RWPE1 (cell line): ENCODE measurements around the gene HECTD2.
"Not testable (repeated sequence)": the region's sequence is repeated elsewhere in the genome, so short reads cannot be mapped to it uniquely, and the experiment has no call there.

ENCODE experiments used
- CTCF ChIA-PET: fragments of 350-600 bp; sonication (Branson Sonifier 250); formaldehyde crosslinking; extraction: SDS; loops from one replicate; lab custom pipeline; 2021; lab: Yijun Ruan, JAX
- POLR2A ChIA-PET: fragments of 400-600 bp; formaldehyde crosslinking; extraction: SDS; loops from one replicate; lab custom pipeline; 2020; ENCODE audit warnings: antibody characterized with exemption; ENCODE audit not compliant: low non-redundant PET; lab: Yijun Ruan, JAX
- DNase-seq: peaks from one replicate; pipeline ENCODE4 v3.0.0; 2012; ENCODE audit warnings: low spot score
- H3K27ac ChIP-seq: fragments of 450-650 bp; 2 replicates; pipeline ENCODE4 v1.5.1; 2017
- CTCF ChIP-seq: fragments of 450-650 bp; conservative IDR thresholded peaks from 2 replicates; pipeline ENCODE4 v1.5.1; 2017; ENCODE audit warnings: low read depth, mild to moderate bottlenecking

Gene HECTD2

GRCh38 chr10:91369978-91370589 lies 40.1 kb upstream of the HECTD2 start:
- TF ChIP-seq CTCF = peak; percentile 64
- POLR2A ChIA-PET, H3K27ac ChIP-seq: not testable (repeated sequence)
- DNase-seq = peak; percentile 59
- CTCF ChIA-PET = interaction anchor here (0.5 to 1.9 kb wide), 13 partner anchors 9 to 1891 kb away, joined by 3 to 47 read pairs (median 3); no protein-coding TSS in a partner anchor

DNA sequence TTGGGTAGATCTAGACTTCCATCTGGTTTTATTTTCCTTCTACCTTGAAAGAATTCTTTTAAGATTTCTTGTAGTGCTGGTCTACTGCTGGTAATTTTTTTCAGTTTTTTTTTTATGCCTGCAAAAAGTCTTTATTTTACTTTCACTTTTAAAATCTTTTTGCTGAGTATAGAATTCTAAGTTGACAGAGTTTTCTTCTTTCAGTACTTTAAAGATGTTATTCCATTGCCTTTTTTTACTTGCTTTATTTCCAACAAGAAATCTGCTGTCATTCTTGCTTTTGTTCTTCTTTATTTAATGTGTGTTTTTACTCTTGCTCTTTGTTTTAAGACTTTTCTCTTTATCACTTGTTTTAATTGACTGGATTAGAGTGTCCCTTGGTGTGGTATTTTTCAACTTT lies 36.1 kb upstream of the HECTD2 start:
- TF ChIP-seq CTCF = no peak
- CTCF ChIA-PET = no interaction called here
- no peak for DNase-seq
- POLR2A ChIA-PET = no interaction called here
- no peak overlapping the region for H3K27ac ChIP-seq

- DNase-seq = no peak
- no peak overlapping the region for H3K27ac ChIP-seq
- no peak for TF ChIP-seq CTCF
- POLR2A ChIA-PET = no interaction called here
- CTCF ChIA-PET = interaction anchor here (0.6 to 0.7 kb wide), 2 partner anchors 12 to 80 kb away, joined by 3 read pairs; no protein-coding TSS in a partner anchor
Observed at GRCh38 chr10:91378061-91378460, 32.1 kb upstream of the HECTD2 start.

GRCh38 chr10:91380873-91381256 lies 29.3 kb upstream of the HECTD2 start:
- DNase-seq = no peak
- ChIA-PET POLR2A (no interaction called here), CTCF (no interaction called here)
- TF ChIP-seq CTCF = no peak
- no peak overlapping the region for H3K27ac ChIP-seq

GRCh38 chr10:91381257-91381891 lies 28.8 kb upstream of the HECTD2 start:
- DNase-seq = no peak
- TF ChIP-seq CTCF = no peak
- H3K27ac ChIP-seq = no peak overlapping the region
- POLR2A ChIA-PET = no interaction called here
- CTCF ChIA-PET = interaction anchor here (1.0 to 1.1 kb wide), 3 partner anchors 10 to 84 kb away, joined by 3 to 4 read pairs (median 3); no protein-coding TSS in a partner anchor

GRCh38 chr10:91385306-91386085 lies 24.6 kb upstream of the HECTD2 start:
- CTCF ChIA-PET = interaction anchor here (1.2 kb wide), 2 partner anchors 9 to 87 kb away, joined by 4 read pairs; no protein-coding TSS in a partner anchor

More at GRCh38 chr10:91385306-91386085, 24.6 kb upstream of the HECTD2 start:
- no peak for DNase-seq
- H3K27ac ChIP-seq = no peak overlapping the region
- POLR2A ChIA-PET = no interaction called here
- TF ChIP-seq CTCF = no peak
